Mesendoderm (in vitro differentiated cells): Measurements from ENCODE around the gene ADAMTS7.
A peak's percentile ranks its signal among the peaks of the same experiment; 100 is the strongest.
"Not testable (repeated sequence)": the region's sequence is repeated elsewhere in the genome, so short reads cannot be mapped to it uniquely, and the experiment has no call there.

Experiments used
- DNase-seq: peaks from one replicate; pipeline ENCODE4 v3.0.0; 2013
- H2AK5ac ChIP-seq: 2 replicates; pipeline ENCODE4 v1.6.1; 2013; ENCODE audit warnings: low read length, inconsistent platforms
- H2BK120ac ChIP-seq: 2 replicates; pipeline ENCODE4 v1.6.1; 2013; ENCODE audit warnings: low read depth, mild to moderate bottlenecking, low read length, moderate library complexity, mixed read lengths
- H2BK15ac ChIP-seq: replicated peaks from 2 replicates; pipeline ENCODE4 v1.6.1; 2013; ENCODE audit warnings: low read depth, mild to moderate bottlenecking, moderate library complexity
- H2BK5ac ChIP-seq: 2 replicates; pipeline ENCODE4 v1.6.1; 2013; ENCODE audit warnings: low read length, inconsistent platforms
- H3K18ac ChIP-seq: 2 replicates; pipeline ENCODE4 v1.6.1; 2013; ENCODE audit warnings: mild to moderate bottlenecking, low read length, mixed read lengths
- H3K23ac ChIP-seq: one replicate; pipeline ENCODE4 v1.6.1; 2013; ENCODE audit warnings: low read length
- H3K27ac ChIP-seq: 2 replicates; pipeline ENCODE4 v1.5.1; 2013; ENCODE audit warnings: low read depth, mild to moderate bottlenecking, inconsistent platforms, low read length, moderate library complexity
- H3K27me3 ChIP-seq: 2 replicates; pipeline ENCODE4 v1.6.1; 2013; ENCODE audit warnings: low read length, control low read depth, mild to moderate bottlenecking, inconsistent platforms; ENCODE audit not compliant: insufficient read depth, poor library complexity
- H3K36me3 ChIP-seq: 2 replicates; pipeline ENCODE4 v1.6.1; 2013; ENCODE audit warnings: low read length, inconsistent platforms; ENCODE audit not compliant: control insufficient read depth, insufficient read depth
- H3K4ac ChIP-seq: one replicate; pipeline ENCODE4 v1.6.1; 2013; ENCODE audit warnings: low read depth, mild to moderate bottlenecking, low read length, moderate library complexity
- H3K4me1 ChIP-seq: 2 replicates; pipeline ENCODE4 v1.6.1; 2013; ENCODE audit warnings: low read depth, low read length, inconsistent platforms; ENCODE audit not compliant: control insufficient read depth
- H3K4me2 ChIP-seq: 2 replicates; pipeline ENCODE4 v1.6.1; 2013; ENCODE audit warnings: low read length
- H3K4me3 ChIP-seq: 2 replicates; pipeline ENCODE4 v1.5.1; 2013; ENCODE audit warnings: mild to moderate bottlenecking, low read length
- H3K56ac ChIP-seq: one replicate; pipeline ENCODE4 v1.6.1; 2013; ENCODE audit warnings: low read length
- H3K79me1 ChIP-seq: 2 replicates; pipeline ENCODE4 v1.6.1; 2013; ENCODE audit warnings: low read length, inconsistent platforms
- H3K79me2 ChIP-seq: 2 replicates; pipeline ENCODE4 v1.6.1; 2013; ENCODE audit warnings: mild to moderate bottlenecking, low read length; ENCODE audit not compliant: control insufficient read depth, insufficient read depth
- H3K9ac ChIP-seq: 2 replicates; pipeline ENCODE4 v1.6.1; 2013; ENCODE audit warnings: low read length, inconsistent platforms
- H4K5ac ChIP-seq: one replicate; pipeline ENCODE4 v1.6.1; 2013; ENCODE audit warnings: low read length
- H4K8ac ChIP-seq: one replicate; pipeline ENCODE4 v1.6.1; 2013; ENCODE audit warnings: low read depth, mild to moderate bottlenecking, control low read depth, low read length, moderate library complexity
- WGBS: extraction: QIAGEN DNeasy Blood & Tissue Kit; methylation state at CpG from one replicate; pipeline ENCODE4 v1.1.7; 2013; ENCODE audit warnings: low lambda C conversion rate, missing lambda C conversion rate; ENCODE audit not compliant: insufficient coverage; ENCODE audit errors: extremely low coverage; 5-methylcytosine and 5-hydroxymethylcytosine counted together

Gene ADAMTS7

DNA sequence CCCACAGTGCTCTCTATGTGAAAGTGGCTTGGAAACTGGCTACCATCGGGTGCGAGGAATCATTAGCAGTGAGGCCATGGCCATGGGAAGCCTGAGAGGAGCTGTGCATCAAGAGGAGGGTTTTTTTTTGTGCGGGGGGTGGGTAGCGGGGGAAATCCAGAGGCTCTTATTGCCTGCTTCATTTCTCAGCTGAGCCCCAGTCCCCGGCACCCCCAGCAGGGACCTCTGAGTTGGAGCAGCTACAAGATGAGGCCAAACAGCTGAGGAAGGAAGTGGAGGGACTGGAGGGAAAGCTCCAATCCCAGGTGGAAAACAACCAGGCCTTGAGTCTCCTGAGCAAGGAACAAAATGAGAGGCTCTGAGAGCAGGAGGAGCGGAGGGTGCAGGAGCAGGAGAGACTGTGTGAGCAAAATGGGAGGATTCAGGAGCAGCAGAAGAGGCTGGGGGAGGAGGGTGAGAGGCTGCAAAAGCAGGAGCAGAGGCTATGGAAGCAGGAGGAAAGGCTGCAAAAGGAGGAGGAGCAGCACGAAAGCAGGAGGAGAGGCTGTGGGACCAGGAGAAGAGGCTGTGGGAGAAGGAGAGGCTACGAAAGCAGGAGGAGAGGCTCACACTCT, 76.7 kb downstream of the ADAMTS7 start:
- no peak overlapping the region for H2BK120ac ChIP-seq
- no peaks in the 10 kb centered on the region for H3K79me1 ChIP-seq
- no peak overlapping the region for H3K4me2 ChIP-seq
- H4K8ac ChIP-seq: no peak overlapping the region
- H3K79me2 ChIP-seq: no peaks in the 10 kb centered on the region
- H3K27ac ChIP-seq: no peak overlapping the region
- H3K36me3 ChIP-seq: no peaks in the 10 kb centered on the region
- H2BK15ac ChIP-seq: no peak overlapping the region
- no peaks in the 10 kb centered on the region for H3K4me1 ChIP-seq
- H3K23ac ChIP-seq: no peak overlapping the region
- H2AK5ac ChIP-seq: no peak overlapping the region
- H2BK5ac ChIP-seq: no peak overlapping the region
- no peak overlapping the region for H3K18ac ChIP-seq
- no CpG with 5 or more reads among the region's 8 CpGs for WGBS
- H3K56ac ChIP-seq: no peak overlapping the region
- no peak overlapping the region for H3K9ac ChIP-seq
- no peak for DNase-seq
- H3K4ac ChIP-seq: no peak overlapping the region
- H3K4me3 ChIP-seq: no peak overlapping the region
- H4K5ac ChIP-seq: no peak overlapping the region
- no peaks in the 10 kb centered on the region for H3K27me3 ChIP-seq

- Histone ChIP-seq H3K36me3 (no peaks in the 10 kb centered on the region), H3K79me1 (no peaks in the 10 kb centered on the region), H3K18ac (no peak overlapping the region), H2BK5ac (no peak overlapping the region), H3K56ac (no peak overlapping the region), H4K5ac (no peak overlapping the region), H2BK120ac (no peak overlapping the region), H3K4me2 (no peak overlapping the region), H2AK5ac (no peak overlapping the region), H4K8ac (no peak overlapping the region), H3K4me1 (no peaks in the 10 kb centered on the region), H3K79me2 (no peaks in the 10 kb centered on the region), H3K4me3 (no peak overlapping the region), H3K4ac (no peak overlapping the region), H3K27ac (no peak overlapping the region), H3K27me3 (no peaks in the 10 kb centered on the region), H3K23ac (no peak overlapping the region), H3K9ac (no peak overlapping the region), H2BK15ac (no peak overlapping the region)
- no CpG with 5 or more reads among the region's 2 CpGs for WGBS
- DNase-seq: no peak
Measured at GRCh38 chr15:78732634-78733033, 78.6 kb downstream of the ADAMTS7 start.

DNA sequence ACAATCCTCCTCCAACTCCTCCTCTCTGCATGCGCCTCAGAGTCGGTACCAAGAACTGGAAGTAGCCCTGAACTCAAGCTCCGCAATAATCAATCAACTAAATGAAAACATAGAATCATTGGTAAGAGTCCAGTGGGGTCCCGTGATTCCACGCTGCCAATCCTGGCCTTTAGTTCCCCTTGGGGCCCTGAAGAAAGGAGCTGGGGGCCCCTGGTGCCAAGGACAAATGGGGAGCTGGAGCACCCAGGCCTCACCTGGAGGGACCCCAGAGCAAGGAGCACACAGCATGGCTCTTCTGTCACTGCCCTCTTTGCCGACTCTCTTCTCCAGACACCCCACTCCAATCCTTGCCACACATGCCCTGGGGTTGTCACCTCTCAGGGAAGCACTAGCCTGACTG, 80.3 kb downstream of the ADAMTS7 start:
- Histone ChIP-seq H3K27ac (no peak overlapping the region), H3K4me2 (no peak overlapping the region), H3K4me3 (no peak overlapping the region), H3K27me3 (no peaks in the 10 kb centered on the region), H3K9ac (no peak overlapping the region), H2BK5ac (no peak overlapping the region), H2BK15ac (no peak overlapping the region), H4K5ac (no peak overlapping the region), H3K36me3 (no peaks in the 10 kb centered on the region), H3K79me2 (no peaks in the 10 kb centered on the region), H3K79me1 (no peaks in the 10 kb centered on the region), H3K18ac (no peak overlapping the region), H2BK120ac (no peak overlapping the region), H3K56ac (no peak overlapping the region), H3K4ac (no peak overlapping the region), H3K23ac (no peak overlapping the region), H3K4me1 (no peaks in the 10 kb centered on the region), H2AK5ac (no peak overlapping the region), H4K8ac (no peak overlapping the region)
- WGBS: no CpG with 5 or more reads among the region's 6 CpGs
- no peak for DNase-seq

DNA sequence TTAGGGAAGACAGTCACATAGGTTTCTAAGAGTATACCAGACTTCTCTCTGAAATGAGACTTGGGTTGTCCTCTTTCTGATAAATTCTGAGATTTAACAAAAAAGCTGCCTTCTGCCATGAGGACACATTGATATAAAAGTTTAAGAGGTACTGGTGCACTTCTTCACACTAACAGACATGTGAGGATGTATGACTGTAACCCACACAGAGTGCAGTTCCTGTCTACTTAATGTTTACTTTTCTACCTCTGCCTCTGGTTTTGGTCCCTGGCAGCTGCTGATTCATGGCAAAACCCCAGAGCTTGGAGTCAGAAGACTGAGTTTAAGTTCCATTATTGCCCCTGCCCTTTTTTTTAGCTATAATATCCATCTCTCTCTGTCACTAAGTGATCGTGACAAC, 82.8 kb downstream of the ADAMTS7 start:
- not testable (repeated sequence) for H3K36me3 ChIP-seq

DNA sequence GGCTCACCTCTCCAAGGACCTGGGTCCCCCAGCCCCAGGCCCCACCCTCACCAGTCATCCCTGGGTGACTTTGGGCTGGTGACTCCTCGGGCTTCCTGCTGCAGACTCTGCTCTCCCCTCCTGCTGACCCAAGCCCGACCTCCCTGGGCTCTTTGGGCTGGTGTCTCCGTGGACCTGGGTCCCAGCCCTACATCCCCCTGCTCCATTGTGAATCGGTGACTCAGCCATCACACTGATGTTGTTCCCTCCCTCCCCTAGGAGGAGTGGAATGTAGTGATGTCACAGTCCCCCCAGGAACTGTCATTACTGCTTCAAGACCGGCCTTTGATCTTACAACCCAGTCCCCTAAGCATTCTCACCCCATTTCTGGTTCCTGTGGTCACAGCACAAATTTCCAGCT, 83.7 kb downstream of the ADAMTS7 start:
- Histone ChIP-seq H3K36me3 (no peaks in the 10 kb centered on the region), H3K27me3 (no peaks in the 10 kb centered on the region), H3K79me1 (no peaks in the 10 kb centered on the region), H3K27ac (no peak overlapping the region), H3K79me2 (no peaks in the 10 kb centered on the region), H2BK15ac (no peak overlapping the region), H2AK5ac (no peak overlapping the region), H4K8ac (no peak overlapping the region), H3K4me1 (no peaks in the 10 kb centered on the region), H3K56ac (no peak overlapping the region), H3K9ac (no peak overlapping the region), H3K23ac (no peak overlapping the region), H2BK120ac (no peak overlapping the region), H3K4ac (no peak overlapping the region), H4K5ac (no peak overlapping the region), H3K4me3 (no peak overlapping the region), H2BK5ac (no peak overlapping the region), H3K4me2 (no peak overlapping the region), H3K18ac (no peak overlapping the region)
- peak; percentile 90 for DNase-seq
- WGBS: no CpG with 5 or more reads among the region's 5 CpGs

More for the DNA sequence above, 82.8 kb downstream of the ADAMTS7 start:
- H3K56ac ChIP-seq, H3K4me3 ChIP-seq, H2BK15ac ChIP-seq, DNase-seq, H3K4me1 ChIP-seq, H3K79me2 ChIP-seq, H3K9ac ChIP-seq, H4K8ac ChIP-seq, H3K4me2 ChIP-seq, H3K27ac ChIP-seq, H3K18ac ChIP-seq, H3K27me3 ChIP-seq, H2AK5ac ChIP-seq, H3K4ac ChIP-seq, H2BK5ac ChIP-seq, H2BK120ac ChIP-seq, H4K5ac ChIP-seq, H3K23ac ChIP-seq, H3K79me1 ChIP-seq: not testable (repeated sequence)
- WGBS: no CpG with 5 or more reads among the region's 1 CpG

DNA sequence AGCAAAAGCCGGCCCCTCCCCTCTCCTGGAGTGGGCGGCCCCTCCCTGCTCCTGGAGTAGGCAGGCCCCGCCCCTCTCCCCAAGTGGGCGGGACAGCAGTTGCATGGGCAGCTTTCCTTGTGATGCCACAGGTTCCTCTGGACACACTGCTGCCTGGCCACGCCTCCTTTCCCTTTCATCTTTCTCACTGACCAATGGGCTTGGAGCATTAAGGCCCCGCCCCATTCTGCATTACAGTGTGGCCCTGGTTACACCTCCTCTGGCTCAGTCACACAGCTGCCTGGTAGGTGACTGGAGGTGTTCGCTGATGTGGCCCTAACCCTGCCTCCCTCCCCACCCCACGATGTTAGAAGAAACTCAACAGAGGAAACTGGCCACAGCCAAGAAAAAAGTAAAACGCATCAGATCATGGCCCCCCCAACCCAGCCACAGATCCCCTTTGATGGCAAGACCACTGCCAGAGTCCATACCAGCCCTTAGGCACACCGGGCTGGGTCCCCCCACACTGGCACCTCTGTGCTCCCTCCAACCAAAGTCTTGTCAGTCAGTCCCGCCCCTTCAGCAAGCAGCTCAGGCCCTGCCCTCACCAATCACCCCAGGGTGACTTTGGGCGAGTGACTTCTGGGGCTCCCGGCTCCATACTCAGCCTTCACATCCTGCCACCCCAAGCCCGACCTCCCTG, 84.3 kb downstream of the ADAMTS7 start:
- no peak overlapping the region for H3K18ac ChIP-seq
- no peak overlapping the region for H3K27ac ChIP-seq
- no peaks in the 10 kb centered on the region for H3K36me3 ChIP-seq
- H3K4me3 ChIP-seq: no peak overlapping the region
- H2BK5ac ChIP-seq: no peak overlapping the region
- H3K9ac ChIP-seq: no peak overlapping the region
- no peak overlapping the region for H3K4ac ChIP-seq
- no peak overlapping the region for H2AK5ac ChIP-seq
- WGBS: no CpG with 5 or more reads among the region's 14 CpGs
- peak; percentile 92 for DNase-seq
- no peaks in the 10 kb centered on the region for H3K79me2 ChIP-seq
- no peaks in the 10 kb centered on the region for H3K27me3 ChIP-seq
- H2BK15ac ChIP-seq: no peak overlapping the region
- H3K4me1 ChIP-seq: no peaks in the 10 kb centered on the region
- H3K79me1 ChIP-seq: no peaks in the 10 kb centered on the region
- no peak overlapping the region for H4K8ac ChIP-seq
- no peak overlapping the region for H4K5ac ChIP-seq
- no peak overlapping the region for H2BK120ac ChIP-seq
- H3K56ac ChIP-seq: no peak overlapping the region
- no peak overlapping the region for H3K4me2 ChIP-seq
- no peak overlapping the region for H3K23ac ChIP-seq
